MV-4-11 (cell line): ENCODE results near the gene DMD.
A peak's percentile ranks its signal among the peaks of the same experiment; 100 is the strongest.
"Not testable (repeated sequence)": the region's sequence is repeated elsewhere in the genome, so short reads cannot be mapped to it uniquely, and the experiment has no call there.

ENCODE experiments used
- DNase-seq: peaks from one replicate; lab custom pipeline; 2025; lab: John Stamatoyannopoulos, UW

Gene DMD

GRCh38 chrX:32852203-32852602 is 359.1 kb downstream of the DMD start:
- DNase-seq = no peak

GRCh38 chrX:32851556-32851955 is 359.8 kb downstream of the DMD start:
- no peak for DNase-seq

- no peak for DNase-seq
These were observed 363.4 kb downstream of the DMD start for GRCh38 chrX:32847921-32848320.

GRCh38 chrX:32842053-32842452 is 369.3 kb downstream of the DMD start:
- DNase-seq = no peak

- DNase-seq = no peak
These were observed 371.6 kb downstream of the DMD start for GRCh38 chrX:32839781-32840180.

GRCh38 chrX:32825009-32825408 is 386.3 kb downstream of the DMD start:
- DNase-seq = no peak

- no peak for DNase-seq
These were observed 407.3 kb downstream of the DMD start for GRCh38 chrX:32804034-32804433.

GRCh38 chrX:32798990-32799389 is 412.4 kb downstream of the DMD start:
- DNase-seq = peak; percentile 0

- DNase-seq = no peak
These were observed 422.4 kb downstream of the DMD start for GRCh38 chrX:32788936-32789335.

- DNase-seq = no peak
These were observed 431.2 kb downstream of the DMD start for GRCh38 chrX:32780109-32780508.

GRCh38 chrX:32778965-32779364 is 432.4 kb downstream of the DMD start:
- no peak for DNase-seq

GRCh38 chrX:32774966-32775365 is 436.4 kb downstream of the DMD start:
- no peak for DNase-seq

GRCh38 chrX:32749070-32749469 is 462.3 kb downstream of the DMD start:
- no peak for DNase-seq

GRCh38 chrX:32745323-32745722 is 466.0 kb downstream of the DMD start:
- no peak for DNase-seq

GRCh38 chrX:32744921-32745320 is 466.4 kb downstream of the DMD start:
- no peak for DNase-seq

GRCh38 chrX:32741910-32742309 is 469.4 kb downstream of the DMD start:
- DNase-seq = no peak

GRCh38 chrX:32708542-32708941 is 502.8 kb downstream of the DMD start:
- DNase-seq = no peak

- not testable (repeated sequence) for DNase-seq
These were observed 506.0 kb downstream of the DMD start for GRCh38 chrX:32705385-32705784.

- DNase-seq = no peak
These were observed 524.0 kb downstream of the DMD start for GRCh38 chrX:32687379-32687778.

- DNase-seq = no peak
These were observed 532.9 kb downstream of the DMD start for GRCh38 chrX:32678487-32678886.

- no peak for DNase-seq
These were observed 538.2 kb downstream of the DMD start for GRCh38 chrX:32673193-32673592.

GRCh38 chrX:32662516-32662915 is 548.8 kb downstream of the DMD start:
- no peak for DNase-seq

- DNase-seq = no peak
These were observed 566.7 kb downstream of the DMD start for GRCh38 chrX:32644476-32645245.

- no peak for DNase-seq
These were observed 569.1 kb downstream of the DMD start for GRCh38 chrX:32642283-32642682.
